GM18873 (cell line): ENCODE measurements around the gene NUP188.
"Not testable (repeated sequence)": the region's sequence is repeated elsewhere in the genome, so short reads cannot be mapped to it uniquely, and the experiment has no call there.

ENCODE experiments used
- ATAC-seq: cut with Tn5 transposase; IDR thresholded peaks from one replicate; pipeline ENCODE4 v1.9.1; 2021; ENCODE audit warnings: mild to moderate bottlenecking, moderate library complexity, moderate number of reproducible peaks; ENCODE audit not compliant: unreplicated experiment, low FRiP score

NUP188 gene

GRCh38 chr9:128940946-128941755, 6.3 kb upstream of the NUP188 start:
- no peak for ATAC-seq

DNA sequence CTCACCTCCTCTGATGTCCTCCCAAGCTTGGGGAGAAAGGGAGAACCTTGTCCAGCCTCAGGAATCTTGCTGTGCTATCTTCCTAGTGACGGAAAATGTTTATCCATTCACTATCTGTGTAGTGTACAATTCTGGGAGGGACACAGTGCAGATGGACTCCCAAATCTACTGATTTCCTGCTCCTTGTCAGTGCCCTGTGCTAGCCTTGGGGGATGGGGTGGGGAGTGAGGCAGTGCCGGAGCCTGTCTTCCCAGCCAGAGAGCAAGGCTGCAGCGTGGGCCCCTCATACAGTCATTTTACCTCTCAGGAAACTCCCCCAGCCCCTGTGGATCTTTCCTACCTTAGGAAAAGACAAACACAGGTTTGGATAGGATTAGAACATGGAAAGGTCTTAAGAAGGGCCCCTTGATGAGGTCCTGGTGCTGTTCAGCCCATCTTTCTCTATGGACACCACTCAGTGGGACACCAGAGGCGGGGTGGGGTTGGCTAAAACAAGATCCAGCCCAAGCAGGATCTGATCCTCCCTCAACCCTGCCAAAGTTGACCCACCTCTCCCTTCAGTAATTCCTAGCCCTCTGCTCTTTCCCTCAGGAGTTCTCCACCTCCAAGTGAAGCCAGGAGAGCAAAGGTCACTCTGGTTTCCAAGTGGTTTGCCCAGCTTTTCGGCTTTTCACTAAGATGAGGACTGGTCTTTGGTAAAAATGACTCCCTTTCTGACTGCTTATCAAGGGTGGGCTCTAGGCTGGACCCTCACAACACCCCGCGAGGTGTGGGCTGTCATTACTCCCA, 3.5 kb upstream of the NUP188 start:
- ATAC-seq, result no peak

- not testable (repeated sequence) for ATAC-seq
These were observed 2.5 kb upstream of the NUP188 start for GRCh38 chr9:128944966-128945365.

DNA sequence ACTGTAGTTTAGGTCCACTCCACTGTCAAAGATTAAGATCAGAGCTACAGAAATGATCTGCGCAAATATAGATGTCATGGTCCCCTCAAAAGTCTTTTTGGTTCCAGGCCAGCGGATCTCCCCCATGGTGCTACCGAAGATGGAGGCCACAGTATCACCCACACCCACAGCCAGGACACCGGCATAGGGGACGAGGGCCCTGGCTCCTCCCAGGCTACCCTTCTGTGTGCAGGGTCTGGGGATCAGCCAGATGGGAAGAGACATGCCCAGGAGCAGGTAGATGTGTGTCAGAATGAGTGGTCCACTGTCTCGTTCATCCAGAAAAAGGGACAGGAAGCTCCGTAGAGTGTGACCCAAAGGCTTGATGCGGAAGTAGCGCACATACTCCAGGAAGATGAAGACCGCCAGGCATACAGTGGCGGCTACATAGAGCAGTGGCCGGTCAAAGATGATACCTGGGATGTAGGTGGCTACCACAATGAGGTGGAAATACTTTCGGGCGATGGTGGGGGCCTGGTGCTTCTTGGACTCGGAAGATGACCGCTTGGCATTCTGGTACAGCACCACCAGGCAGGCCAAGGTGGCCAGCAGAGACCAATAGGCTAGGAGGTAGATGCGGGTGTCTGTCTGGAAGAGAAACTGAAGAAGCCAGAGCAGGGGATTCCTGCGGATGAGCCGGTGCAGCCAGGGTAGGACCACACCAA, 1.5 kb upstream of the NUP188 start:
- no peak for ATAC-seq

DNA sequence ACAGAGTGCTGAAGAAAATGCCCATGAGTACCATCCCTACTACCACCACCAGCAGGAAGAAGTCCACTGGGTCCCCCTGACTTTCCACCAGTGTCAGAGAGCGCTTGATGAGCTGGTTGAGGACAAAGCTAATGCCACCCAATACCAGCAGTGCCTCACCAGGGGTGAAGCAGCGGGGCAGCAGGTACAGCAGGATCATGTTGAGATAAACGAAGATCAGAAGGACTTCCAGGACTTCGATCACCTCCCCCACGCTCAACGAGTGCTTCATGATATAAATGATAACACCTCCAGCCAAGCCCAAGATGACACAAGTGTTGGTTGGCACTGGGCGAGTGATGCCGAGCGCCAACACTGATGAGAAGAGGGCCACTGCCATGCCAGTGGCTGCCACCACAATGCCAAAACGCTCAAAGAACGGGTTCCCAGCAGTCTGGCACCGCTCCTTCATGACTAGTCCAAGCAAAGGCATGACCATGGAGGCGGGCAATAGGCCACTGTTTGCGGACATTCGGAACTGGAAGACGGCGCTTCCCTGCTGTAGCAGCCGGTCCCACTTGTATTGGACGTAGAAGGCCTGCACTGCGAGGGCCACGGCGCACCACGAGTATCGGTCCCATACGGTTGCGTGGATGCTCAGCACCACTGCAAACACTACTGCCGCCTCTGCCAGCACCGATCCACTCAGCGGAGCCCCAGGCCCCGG, 775 bp upstream of the NUP188 start:
- no peak for ATAC-seq

GRCh38 chr9:128947277-128947526, 297 bp upstream of the NUP188 start:
- ATAC-seq, result no peak

DNA sequence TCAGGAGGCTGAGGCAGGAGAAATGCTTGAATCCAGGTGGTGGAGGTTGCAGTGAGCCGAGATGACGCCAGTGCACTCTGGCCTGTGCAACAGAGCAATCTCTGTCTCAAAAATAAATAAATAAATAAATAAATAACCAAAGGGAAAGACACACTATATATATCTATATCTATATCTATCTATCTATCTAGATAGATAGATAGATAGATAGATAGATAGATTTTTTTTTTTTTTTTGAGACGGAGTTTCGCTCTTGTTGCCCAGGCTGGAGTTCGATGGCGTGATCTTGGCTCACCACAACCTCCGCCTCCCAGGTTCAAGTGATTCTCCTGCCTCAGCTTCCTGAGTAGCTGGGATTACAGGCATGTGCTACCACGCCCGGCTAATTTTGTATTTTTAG, 13.9 kb downstream of the NUP188 start:
- ATAC-seq, result not testable (repeated sequence)

GRCh38 chr9:128969491-128969890, 22.0 kb downstream of the NUP188 start:
- no peak for ATAC-seq

GRCh38 chr9:128972956-128973355, 25.5 kb downstream of the NUP188 start:
- ATAC-seq, result no peak

DNA sequence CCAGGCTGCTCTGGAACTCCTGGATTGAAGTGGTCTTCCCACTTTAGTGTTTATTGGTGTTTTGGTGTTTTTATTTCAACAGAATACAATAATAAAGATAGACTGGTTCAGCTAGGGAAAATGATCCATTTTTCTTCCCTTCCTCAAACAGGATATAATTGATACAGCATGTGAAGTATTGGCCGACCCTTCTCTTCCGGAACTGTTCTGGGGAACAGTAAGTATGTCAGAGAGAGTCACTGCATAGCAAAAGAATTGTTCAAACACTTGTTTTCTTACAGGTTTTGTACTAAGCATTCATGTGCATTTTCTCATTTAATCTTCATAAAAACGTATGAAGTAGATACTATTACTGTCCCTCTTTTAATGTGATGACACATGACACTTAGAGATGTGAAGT, 31.6 kb downstream of the NUP188 start:
- ATAC-seq, result no peak

DNA sequence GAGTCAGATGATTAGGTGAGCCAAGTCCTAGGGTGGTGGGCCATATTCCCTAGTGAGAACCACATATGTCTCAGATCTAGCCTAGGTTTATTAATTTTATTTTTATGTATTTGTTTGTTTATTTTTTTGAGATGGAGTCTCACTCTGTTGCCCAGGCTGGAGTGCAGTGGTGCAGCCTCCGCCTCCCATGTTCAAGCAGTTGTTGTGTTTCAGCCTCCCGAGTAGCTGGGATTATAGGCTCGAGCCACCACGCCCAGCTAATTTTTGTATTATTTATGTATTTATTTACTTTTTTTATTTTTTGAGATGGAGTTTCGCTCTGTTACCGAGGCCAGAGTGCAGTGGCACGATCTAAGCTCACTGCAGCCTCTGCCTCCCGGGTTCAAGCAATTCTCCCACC, 36.0 kb downstream of the NUP188 start:
- no peak for ATAC-seq

DNA sequence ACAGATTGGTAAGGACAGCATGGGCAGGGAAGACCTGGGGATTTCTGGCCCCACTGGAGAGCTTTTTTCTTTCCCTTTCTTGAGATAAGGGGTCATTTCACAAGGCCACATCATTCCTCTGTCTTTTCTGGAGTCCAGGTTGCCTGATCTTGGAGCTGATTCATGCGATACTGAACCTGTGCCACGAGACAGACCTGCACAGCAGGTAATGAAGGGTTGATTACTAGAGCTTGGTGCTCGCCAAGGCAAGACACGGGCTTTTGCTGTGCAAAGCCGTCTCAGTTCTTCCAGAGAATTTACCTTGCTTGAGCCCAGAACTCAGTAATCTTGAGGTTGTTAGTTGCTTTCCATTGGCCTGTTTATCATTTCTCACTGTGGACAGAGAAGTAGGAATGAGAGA, 39.2 kb downstream of the NUP188 start:
- no peak for ATAC-seq

- ATAC-seq, result no peak
These were observed 40.3 kb downstream of the NUP188 start for GRCh38 chr9:128987805-128988204.

DNA sequence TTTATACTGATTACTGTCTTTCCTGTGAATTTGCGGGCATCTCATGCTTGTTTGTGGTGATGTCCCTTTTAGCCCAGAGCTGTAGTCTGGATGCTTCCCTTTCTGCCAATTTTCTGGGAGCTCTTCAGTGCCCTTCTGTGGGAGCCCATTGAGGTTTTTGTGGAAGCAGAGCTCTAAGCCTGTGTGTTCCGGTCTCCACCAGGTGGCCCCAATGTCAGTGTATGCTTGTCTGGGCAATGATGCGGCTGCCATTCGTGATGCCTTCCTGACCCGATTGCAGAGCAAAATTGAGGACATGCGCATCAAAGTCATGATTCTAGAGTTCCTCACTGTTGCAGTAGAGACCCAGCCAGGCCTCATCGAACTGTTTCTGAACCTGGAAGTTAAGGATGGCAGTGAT, 45.5 kb downstream of the NUP188 start:
- ATAC-seq, result no peak

GRCh38 chr9:128995791-128996190, 48.3 kb downstream of the NUP188 start:
- ATAC-seq, result no peak

DNA sequence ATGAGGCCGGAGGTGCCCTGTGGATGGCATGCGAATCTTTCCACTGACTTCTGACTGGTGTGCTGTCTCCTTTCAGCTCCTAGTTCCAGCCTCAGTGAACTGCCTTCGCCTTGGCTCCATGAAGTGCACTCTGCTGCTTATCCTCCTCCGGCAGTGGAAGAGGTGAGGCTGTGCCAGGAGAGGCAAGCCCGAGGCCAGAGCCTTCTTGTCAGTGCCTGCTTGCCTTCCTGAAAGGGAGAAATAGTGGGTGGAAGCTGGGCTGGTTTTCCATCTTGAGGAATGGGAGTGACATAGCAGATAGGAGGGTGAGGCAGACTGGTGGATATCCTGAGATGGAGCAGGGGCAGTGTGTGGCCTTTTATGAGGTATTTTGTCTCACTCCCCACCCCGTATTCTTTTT, 51.0 kb downstream of the NUP188 start:
- ATAC-seq, result no peak

DNA sequence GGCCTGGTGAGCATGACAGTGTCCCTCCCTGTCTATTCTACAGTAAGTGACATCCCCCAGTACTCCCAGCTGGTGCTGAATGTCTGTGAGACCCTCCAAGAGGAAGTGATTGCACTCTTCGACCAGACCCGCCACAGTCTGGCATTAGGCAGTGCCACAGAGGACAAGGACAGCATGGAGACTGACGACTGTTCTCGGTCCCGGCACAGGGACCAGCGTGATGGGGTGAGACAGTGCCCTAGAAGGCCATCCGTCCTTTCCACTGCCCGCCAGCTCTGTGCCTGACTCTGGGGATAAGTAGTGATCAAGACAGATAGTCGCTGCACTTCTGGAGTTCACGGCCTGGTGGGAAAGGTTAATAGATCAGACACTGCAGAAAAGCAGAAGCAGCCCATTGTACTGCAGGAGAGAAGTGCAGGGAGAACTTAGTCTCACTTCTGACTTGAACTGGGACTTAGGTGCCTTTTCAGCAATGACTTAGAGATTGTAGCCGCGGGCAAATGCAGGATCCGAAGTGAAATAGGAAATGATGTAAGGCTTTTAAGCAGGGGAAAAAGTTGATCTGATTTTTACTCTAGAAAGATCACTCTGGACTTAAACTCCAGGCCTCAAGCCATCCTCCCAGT, 52.2 kb downstream of the NUP188 start:
- no peak for ATAC-seq

DNA sequence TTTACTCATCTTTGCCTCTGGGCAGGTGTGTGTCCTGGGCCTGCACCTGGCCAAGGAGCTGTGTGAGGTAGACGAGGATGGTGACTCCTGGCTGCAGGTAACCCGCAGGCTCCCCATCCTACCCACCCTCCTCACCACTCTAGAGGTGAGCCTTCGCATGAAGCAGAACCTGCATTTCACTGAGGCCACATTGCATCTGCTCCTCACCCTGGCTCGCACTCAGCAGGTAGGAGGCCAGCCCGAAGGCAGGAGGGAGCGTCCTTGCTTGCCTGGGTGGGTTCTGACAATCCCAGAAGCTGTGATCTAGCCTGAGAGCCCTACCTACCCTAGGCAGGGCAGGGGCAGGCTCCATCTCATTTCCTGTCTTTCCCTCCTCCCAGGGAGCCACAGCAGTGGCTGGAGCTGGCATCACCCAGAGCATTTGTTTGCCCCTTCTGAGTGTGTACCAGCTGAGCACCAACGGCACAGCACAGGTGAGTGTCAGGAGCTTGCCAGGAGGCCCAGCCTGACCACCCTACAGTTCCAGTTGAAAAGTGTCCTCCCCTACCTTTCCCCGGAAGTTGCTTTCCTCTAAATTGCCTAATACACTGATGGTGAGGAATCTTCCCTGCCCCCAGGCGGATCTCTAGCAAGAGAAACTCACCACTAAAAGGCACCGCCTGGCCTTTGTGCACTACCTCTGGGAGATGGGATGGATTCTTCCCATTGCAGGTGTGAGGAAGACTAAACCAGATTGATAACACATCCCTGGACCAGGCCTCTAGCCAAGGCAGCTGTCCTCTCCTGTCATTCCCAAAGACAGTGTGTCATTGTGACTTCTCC, 54.2 kb downstream of the NUP188 start:
- ATAC-seq, result no peak

GRCh38 chr9:129002992-129003391, 55.5 kb downstream of the NUP188 start:
- ATAC-seq, result no peak

DNA sequence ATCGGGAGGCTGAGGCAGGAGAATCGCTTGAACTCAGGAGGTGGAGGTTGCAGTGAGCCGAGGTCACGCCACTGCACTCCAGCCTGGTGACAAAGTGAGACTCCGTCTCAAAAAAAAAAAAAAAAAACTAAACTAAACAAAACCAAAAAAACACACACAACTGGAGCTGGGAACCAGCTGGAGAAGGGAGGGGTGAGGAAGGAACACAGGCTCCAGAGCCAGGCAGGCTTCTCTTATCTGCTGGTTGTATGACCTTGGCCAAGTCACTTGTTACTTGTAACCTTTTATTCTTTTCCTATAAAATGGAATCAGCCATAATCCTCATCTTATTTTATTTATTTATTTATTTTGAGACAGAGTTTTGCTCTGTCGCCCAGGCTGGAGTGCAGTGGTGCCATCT, 56.7 kb downstream of the NUP188 start:
- ATAC-seq, result not testable (repeated sequence)
